Omental fat pad (tissue), 4 donors: ENCODE results near the gene ADCY2. TPM values are rescaled to one million over a fixed set of nuclear protein-coding genes. Genes with fewer than 3 reads are reported as not detected.

Experiments
- ATAC-seq: fragments of 150-250 bp; one replicate; pipeline ENCODE4 v1.9.1; 2016; ENCODE audit warnings: mild to moderate bottlenecking, moderate library complexity; ENCODE audit not compliant: low FRiP score
- DNase-seq: peaks from one replicate; pipeline ENCODE4 v3.0.0-alpha.2; 2019; ENCODE audit warnings: low spot score
- total RNA-seq, 4 donors: library from RNA; depleted of rRNA; stranded (reverse); fragments of >200 nt; gene quantifications; one replicate each; pipeline ENCODE4 v1.1.0, GENCODE V29; 2016
- TF ChIP-seq, protein P1 (sequence below), 3 donors: fragments of 450-650 bp; IDR thresholded peaks; one replicate each; pipeline ENCODE4 v1.5.1; 2016 to 2017; ENCODE audit warnings: antibody characterized with exemption in 3 of 3, mild to moderate bottlenecking in 3 of 3, moderate library complexity in 2 of 3

ADCY2 gene
- total RNA-seq, 4 donors from 2014 or later, result 1.1 to 2.4 (median 1.7) TPM

DNA sequence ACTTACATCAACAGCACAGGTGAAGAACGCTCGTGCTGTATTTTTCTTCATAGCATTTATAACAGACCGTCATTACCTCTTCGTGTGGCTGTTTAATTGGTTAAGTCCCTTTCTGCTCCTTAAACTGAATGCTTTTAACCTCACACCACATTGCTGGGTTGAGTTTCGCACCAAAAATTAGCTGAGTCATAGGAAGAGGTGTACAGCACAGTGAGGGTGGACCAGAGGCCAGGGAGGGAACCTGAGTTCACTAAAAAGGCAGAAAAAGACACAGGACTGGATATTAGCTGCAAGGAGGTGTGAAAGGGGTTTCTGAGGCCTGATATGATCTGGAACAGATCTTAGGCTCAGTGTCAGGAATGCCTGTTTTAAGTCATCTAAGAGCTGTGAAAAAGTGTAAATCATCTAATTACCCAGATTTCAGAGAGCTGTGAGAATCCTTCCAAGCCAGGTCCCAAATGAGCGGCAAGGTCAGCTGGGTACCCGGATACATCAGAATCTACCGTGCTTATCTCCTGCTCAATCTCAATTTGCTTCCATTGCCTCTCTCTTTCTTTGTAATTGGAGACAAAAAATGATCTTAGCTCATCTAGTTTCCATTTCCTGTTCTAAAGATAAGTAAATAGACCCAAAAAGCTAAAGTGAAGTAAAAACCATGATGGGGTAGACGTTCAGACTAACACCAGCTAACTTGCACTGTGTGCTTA is 462.1 kb downstream of the ADCY2 start:
- no peak for ATAC-seq
- TF ChIP-seq, protein P1, sequence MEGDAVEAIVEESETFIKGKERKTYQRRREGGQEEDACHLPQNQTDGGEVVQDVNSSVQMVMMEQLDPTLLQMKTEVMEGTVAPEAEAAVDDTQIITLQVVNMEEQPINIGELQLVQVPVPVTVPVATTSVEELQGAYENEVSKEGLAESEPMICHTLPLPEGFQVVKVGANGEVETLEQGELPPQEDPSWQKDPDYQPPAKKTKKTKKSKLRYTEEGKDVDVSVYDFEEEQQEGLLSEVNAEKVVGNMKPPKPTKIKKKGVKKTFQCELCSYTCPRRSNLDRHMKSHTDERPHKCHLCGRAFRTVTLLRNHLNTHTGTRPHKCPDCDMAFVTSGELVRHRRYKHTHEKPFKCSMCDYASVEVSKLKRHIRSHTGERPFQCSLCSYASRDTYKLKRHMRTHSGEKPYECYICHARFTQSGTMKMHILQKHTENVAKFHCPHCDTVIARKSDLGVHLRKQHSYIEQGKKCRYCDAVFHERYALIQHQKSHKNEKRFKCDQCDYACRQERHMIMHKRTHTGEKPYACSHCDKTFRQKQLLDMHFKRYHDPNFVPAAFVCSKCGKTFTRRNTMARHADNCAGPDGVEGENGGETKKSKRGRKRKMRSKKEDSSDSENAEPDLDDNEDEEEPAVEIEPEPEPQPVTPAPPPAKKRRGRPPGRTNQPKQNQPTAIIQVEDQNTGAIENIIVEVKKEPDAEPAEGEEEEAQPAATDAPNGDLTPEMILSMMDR (IDR thresholded peaks at IDR 0.05), result no peak
- DNase-seq, result no peak

DNA sequence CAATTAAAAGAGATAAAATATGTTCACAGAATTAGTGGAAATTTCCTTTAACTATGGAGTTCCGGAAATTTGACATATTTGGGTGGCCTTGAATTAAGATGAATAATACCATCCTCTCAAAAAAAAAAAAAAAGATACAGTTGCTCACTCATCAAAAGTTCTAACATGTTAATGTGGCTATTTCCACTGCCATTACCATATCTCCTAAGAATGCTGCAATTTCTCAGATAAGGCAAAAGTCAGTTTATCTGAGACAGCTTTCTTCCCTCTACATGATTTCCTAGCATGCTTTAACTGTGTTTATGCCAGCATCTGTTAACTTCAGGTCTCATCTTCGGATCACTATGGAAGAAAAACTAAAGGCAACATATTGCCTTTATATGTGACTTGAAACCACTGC is 470.3 kb downstream of the ADCY2 start:
- DNase-seq (no peak), ATAC-seq (no peak)
- TF ChIP-seq, protein P1 (IDR thresholded peaks at IDR 0.05), result no peak

DNA sequence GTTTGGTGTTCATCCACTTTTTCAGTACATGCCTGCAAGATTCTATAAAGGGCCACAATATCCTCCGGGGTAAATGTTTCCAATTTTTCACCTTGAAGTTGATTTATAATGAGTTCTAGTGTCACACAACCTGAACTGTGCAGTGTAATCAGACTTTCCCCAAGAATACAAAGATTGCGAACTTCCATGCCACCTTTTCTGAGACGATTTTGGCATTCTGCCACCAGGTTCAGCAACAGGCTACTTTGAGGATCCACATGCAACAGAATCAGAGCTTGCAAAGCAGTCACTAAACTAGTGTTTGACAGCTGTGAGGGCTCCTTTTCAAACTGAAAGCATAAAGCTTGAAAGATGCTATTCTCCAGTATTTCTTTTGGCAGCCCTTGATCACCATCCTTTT is 471.3 kb downstream of the ADCY2 start:
- DNase-seq (no peak), ATAC-seq (no peak)
- TF ChIP-seq, protein P1 (IDR thresholded peaks at IDR 0.05), result no peak

DNA sequence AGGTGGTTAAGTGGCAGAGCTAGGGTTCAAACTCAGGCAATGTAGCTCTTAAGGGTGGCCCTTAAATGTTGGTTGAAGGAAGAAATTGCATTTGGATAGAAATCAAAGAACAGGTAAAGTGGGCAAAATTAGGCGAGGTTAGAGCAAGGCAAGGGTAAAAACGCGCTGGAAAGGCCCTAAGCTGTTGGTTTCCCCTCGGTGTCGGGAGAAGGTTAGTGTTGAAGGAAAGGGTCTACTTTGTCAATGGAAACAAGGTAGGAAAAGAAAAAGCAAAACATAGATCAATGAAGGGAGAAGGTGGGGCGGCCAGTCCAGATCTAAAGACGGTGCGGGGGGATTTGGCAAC is 472.5 kb downstream of the ADCY2 start:
- ATAC-seq, result peak; percentile 3
- TF ChIP-seq, protein P1 (IDR thresholded peaks at IDR 0.05), result no peak
- DNase-seq, result no peak

DNA sequence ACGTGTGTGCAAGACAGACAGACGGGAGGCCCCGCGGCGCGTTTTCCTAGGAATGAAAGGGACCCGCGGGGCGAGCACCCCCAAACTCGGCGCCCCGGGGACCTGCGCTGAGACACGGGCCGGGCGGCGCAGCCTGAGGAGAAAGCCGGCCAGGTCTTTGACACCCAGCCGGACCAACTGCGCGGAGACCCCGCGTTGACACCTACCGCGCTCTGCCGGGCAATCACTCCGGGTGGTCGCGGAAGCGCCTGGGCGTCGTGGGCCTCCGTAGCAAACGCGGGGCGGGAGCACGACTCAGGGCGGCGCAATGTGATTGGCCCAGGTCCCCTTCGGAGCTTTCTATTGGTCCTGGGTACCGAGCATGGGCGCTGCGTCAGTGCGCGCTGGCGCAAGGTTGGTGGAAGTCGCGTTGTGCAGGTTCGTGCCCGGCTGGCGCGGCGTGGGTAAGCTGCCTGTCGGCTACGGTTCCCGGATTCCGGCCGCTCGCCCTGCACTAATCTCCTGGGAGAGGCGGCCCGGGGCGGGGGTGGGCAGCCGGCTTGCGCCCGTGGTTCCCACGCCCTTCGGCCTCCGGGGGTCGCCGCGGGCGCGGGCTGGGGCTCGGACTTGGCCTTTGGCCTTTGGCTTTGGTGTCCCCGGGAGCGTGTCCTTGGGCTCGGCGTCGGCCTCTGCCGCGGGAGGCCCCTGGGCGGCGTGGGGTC is 473.0 kb downstream of the ADCY2 start, which contains the start of the genes FASTKD3 and MTRR:
TSS of gene FASTKD3 (minus strand) at position 259 of the 701 bp plus-strand sequence. CDS start 948 bp downstream, outside the sequence.
TSS of gene MTRR (plus strand) at position 376 of the 701 bp plus-strand sequence. CDS start 1,647 bp downstream, outside the sequence.
- ATAC-seq, result peak; percentile 100
- peak; percentile 85 for DNase-seq
- TF ChIP-seq, protein P1 (IDR thresholded peaks at IDR 0.05), result no peak

DNA sequence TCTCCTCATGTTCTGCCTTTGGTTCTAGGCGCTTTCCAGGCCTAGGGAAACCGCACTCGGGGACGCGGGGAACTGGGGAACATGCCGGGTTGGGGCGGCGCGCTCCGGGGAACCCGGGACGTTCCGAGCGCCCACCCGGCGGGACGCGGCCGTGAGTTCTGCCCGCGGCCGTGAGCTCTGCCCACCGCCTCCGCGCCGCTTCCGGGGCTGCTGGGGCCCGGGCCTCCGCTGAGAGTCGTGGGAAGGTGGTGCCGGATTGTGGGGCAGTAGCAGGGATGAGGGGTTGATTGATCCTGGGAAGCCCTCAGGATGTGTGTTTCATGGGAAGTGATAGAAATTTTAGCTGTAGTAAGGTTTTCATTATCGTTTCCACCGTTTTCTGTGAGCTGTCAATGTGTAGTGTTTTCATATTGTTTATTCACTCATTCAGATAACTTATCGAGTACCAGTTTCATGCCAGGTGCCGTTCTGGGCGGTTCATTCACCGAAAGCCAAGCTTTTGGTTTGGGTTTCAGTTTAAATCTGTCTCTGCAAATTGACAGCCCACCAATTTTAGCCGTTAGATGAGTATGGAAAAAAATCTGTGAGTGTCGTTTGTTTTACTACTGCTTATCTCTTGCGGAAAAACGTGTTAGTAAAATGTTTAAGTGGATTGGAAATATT is 473.7 kb downstream of the ADCY2 start:
- peak; percentile 69 for ATAC-seq
- DNase-seq, result no peak

More for the DNA sequence above, 473.7 kb downstream of the ADCY2 start:
- TF ChIP-seq, protein P1 (IDR thresholded peaks at IDR 0.05), result no peak
